ENCODE measurements around the gene ATAD3B. TPM values are rescaled to one million over a fixed set of nuclear protein-coding genes. Genes with fewer than 3 reads are reported as not detected.
A peak's percentile ranks its signal among the peaks of the same experiment; 100 is the strongest.

ATAD3B gene
- total and polyA plus RNA-seq, 2 of the 13 experiments (the other 11 are each of a cell fraction or from before 2014, with no cell fraction given) = 9.6 to 31.1 TPM

- TF ChIP-seq HNRNPH1 (optimal IDR thresholded peaks at IDR 0.05; ENCODE audit: low read depth, low read length) (no peak), ZNF350 (CRISPR knock-in tag; IDR thresholded peaks at IDR 0.05; ENCODE audit: borderline replicate concordance, low read depth) (peak; percentile 56; the same call in 1 of the 2 replicates), ZBTB20 (CRISPR knock-in tag; IDR thresholded peaks at IDR 0.05; ENCODE audit: borderline replicate concordance, low read depth) (0 out of 2 replicates have a peak, but pooled peaks have one; percentile 23), MLLT10 (CRISPR knock-in tag; IDR thresholded peaks at IDR 0.05) (no peak), EZH2 (conservative IDR thresholded peaks at IDR 0.05; ENCODE audit: low read depth, low read length) (no peak), POLR2G (IDR thresholded peaks at IDR 0.05; ENCODE audit: low read depth, low read length) (peak; percentile 77), ZNF496 (CRISPR knock-in tag; IDR thresholded peaks at IDR 0.05; ENCODE audit: insufficient replicate concordance) (no peak), MIER2 (CRISPR knock-in tag; IDR thresholded peaks at IDR 0.05) (0 out of 2 replicates have a peak, but pooled peaks have one; percentile 49), SNRNP70 (IDR thresholded peaks at IDR 0.05; ENCODE audit: low read depth, low read length) (no peak), HNF4G (IDR thresholded peaks at IDR 0.05; ENCODE audit: borderline replicate concordance, low read depth, low read length) (0 out of 2 replicates have a peak, but pooled peaks have one; percentile 18), HNF4G (CRISPR knock-in tag; IDR thresholded peaks at IDR 0.05; ENCODE audit: borderline replicate concordance, low read depth) (no peak), TCF12 (IDR thresholded peaks at IDR 0.05) (no peak), TCF12 (CRISPR knock-in tag; IDR thresholded peaks at IDR 0.05) (no peak), ZNF772 (CRISPR knock-in tag; IDR thresholded peaks at IDR 0.05) (peak; percentile 72; the same call in 1 of the 2 replicates), GPBP1L1 (CRISPR knock-in tag; IDR thresholded peaks at IDR 0.05) (no peak), SP5 (CRISPR knock-in tag; IDR thresholded peaks at IDR 0.05; ENCODE audit: borderline replicate concordance, low read depth) (0 out of 2 replicates have a peak, but pooled peaks have one; percentile 34), ATF5 (CRISPR knock-in tag; IDR thresholded peaks at IDR 0.05; ENCODE audit: low read depth) (no peak), E2F2 (CRISPR knock-in tag; IDR thresholded peaks at IDR 0.05; ENCODE audit: borderline replicate concordance) (no peak), THAP11 (CRISPR knock-in tag; IDR thresholded peaks at IDR 0.05) (peak; percentile 94), ZNF451 (CRISPR knock-in tag; IDR thresholded peaks at IDR 0.05) (0 out of 2 replicates have a peak, but pooled peaks have one; percentile 44), GABPB1 (CRISPR knock-in tag; IDR thresholded peaks at IDR 0.05) (peak; percentile 96), HNRNPLL (IDR thresholded peaks at IDR 0.05; ENCODE audit: low read depth, low read length, poor library complexity, severe bottlenecking) (peak; percentile 55), TFDP2 (CRISPR knock-in tag; IDR thresholded peaks at IDR 0.05) (peak; percentile 96), KDM4B (CRISPR knock-in tag; IDR thresholded peaks at IDR 0.05) (peak; percentile 47; the same call in 1 of the 2 replicates), ZNF263 (CRISPR knock-in tag; IDR thresholded peaks at IDR 0.05) (0 out of 2 replicates have a peak, but pooled peaks have one; percentile 42), JUNB (CRISPR knock-in tag; IDR thresholded peaks at IDR 0.05; ENCODE audit: borderline replicate concordance) (no peak), GPN1 (CRISPR knock-in tag; IDR thresholded peaks at IDR 0.05; ENCODE audit: borderline replicate concordance) (no peak)
Observed at GRCh38 chr1:1471389-1472052, at the start of gene ATAD3B (continued).
